ENCODE data around the gene CLEC16A.

The CLEC16A gene

DNA sequence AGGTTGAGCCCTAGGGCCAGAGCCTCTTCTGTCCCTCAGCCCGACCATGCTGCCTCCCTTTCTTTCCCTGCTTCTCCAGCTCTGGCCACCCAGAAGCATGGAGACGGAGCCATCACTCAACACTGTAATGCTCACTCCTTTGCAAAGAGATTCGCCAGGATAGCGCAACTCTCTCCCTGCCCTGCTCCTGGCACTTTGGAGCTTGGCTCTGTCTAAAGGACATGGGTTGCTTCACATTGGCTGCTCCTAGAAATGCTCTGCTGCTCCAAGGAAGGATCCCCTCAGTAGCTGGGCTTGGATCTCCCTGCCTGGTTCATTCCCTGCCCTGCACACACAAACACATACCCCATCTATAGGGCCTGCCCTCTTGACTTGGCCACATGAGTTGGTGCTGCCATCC, 76.0 kb downstream of the CLEC16A start:
- no peak for DNase-seq

- no peak for DNase-seq
Observed at GRCh38 chr16:11020792-11021551, 76.6 kb downstream of the CLEC16A start.

GRCh38 chr16:11022002-11022401, 77.6 kb downstream of the CLEC16A start:
- no peak for DNase-seq

- DNase-seq: no peak
Observed at GRCh38 chr16:11023262-11024039, 79.1 kb downstream of the CLEC16A start.

DNA sequence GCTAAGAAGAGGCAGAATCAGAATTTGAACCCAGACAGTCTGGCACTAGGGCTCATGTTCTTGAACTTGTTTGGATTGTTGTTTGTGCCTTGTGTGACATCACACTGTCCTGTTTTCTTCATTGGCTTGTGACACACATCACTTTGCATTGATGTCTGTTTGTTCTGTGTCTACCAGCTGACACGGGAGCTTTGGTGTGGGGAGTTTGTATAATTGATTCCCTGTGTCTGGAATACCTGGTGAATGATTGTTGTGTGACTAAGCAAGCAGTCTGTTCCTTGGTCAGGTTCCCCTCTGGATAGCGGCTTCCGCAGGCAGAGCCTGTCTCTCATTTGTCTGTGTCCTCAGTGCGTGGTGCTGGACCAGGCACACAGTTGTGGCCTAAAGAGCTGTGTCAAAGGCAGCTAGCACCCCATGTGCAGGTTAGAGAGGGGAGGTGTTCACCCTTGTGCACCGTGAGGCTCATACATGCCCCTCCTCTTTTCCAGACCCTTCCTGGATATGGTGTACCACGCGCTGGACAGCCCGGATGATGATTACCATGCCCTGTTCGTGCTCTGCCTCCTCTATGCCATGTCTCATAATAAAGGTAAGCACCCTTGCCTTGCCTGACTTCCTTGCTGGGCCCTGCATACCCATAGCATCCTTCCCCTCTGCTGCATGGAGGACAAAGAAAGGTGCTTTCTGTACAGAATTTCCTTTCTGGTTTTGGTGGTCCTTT, 80.1 kb downstream of the CLEC16A start:
- DNase-seq: no peak

GRCh38 chr16:11025120-11025531, 80.8 kb downstream of the CLEC16A start:
- DNase-seq: no peak

- DNase-seq: no peak
Observed at GRCh38 chr16:11029948-11030347, 85.6 kb downstream of the CLEC16A start.

DNA sequence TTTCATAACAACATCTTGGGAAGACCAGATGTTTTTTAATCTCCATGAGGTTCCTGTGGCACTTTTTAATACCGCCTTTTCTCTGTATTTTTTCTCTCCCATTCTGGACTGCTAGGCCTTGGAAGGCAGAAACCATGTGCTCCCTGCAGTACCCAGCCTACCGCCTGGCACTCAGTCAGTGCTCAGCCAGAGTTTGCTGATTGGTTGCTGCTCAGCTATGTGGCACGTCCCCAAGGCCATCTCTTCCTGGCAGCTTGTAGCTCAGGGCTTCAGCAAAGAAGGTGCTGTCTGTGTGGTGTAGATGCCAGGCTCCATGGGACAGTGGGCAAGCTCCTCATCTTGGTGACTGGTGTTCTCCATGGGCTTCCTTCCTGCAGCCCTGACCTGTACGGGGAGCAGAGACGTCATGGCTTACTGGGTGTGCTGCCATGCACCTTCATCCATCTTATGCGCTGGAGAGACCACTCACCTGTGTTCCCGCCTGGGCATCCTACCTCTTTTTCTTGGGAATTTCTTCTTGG, 86.7 kb downstream of the CLEC16A start:
- no peak for DNase-seq

- no peak for DNase-seq
Observed at GRCh38 chr16:11032000-11032921, 87.9 kb downstream of the CLEC16A start.

DNA sequence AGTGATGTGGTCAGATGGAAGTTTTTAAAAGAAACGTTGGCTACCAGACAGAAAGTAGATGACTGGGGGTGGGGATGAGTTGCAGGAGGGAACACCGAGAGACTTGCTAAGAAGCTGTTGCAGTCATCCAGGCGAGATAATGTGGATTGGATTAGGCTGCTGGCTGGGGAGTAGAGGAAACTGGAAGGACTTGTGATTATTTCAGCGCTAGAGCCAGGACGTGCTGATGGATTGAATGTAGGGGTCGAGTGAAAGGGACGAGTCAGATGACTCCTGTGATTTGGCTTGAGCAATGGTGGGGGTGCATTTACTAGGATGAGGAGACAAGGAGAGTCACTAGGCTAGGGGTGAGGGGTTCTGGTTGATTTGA, 88.5 kb downstream of the CLEC16A start:
- no peak for DNase-seq

- DNase-seq: no peak
Observed at GRCh38 chr16:11033629-11034420, 89.5 kb downstream of the CLEC16A start.

GRCh38 chr16:11034481-11034931, 90.1 kb downstream of the CLEC16A start:
- DNase-seq: no peak

DNA sequence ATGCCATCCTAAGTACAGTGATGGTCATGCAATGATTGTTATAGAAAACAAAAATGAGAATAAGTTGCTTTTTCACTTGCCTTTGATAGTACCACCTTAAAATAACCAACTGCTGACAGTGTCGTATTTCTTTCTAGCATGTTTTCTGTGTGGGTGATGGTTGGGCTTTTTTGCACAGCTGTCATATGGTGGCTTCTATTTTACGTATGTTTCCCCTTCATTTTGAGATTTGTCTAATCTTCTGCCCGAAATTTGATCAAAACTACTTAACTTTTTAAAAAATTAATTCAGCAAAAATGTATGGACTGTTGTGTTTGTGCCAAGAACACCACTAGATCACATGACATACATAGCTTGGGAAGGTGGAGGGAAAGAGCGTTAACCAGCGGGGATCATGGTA, 90.7 kb downstream of the CLEC16A start:
- no peak for DNase-seq

GRCh38 chr16:11036040-11036439, 91.7 kb downstream of the CLEC16A start:
- DNase-seq: no peak

GRCh38 chr16:11036868-11037410, 92.6 kb downstream of the CLEC16A start:
- DNase-seq: no peak

GRCh38 chr16:11038305-11038704, 93.9 kb downstream of the CLEC16A start:
- no peak for DNase-seq

- no peak for DNase-seq
Observed at GRCh38 chr16:11038777-11039176, 94.4 kb downstream of the CLEC16A start.

GRCh38 chr16:11039726-11040125, 95.4 kb downstream of the CLEC16A start:
- no peak for DNase-seq

- DNase-seq: no peak
Observed at GRCh38 chr16:11042191-11042590, 97.8 kb downstream of the CLEC16A start.

DNA sequence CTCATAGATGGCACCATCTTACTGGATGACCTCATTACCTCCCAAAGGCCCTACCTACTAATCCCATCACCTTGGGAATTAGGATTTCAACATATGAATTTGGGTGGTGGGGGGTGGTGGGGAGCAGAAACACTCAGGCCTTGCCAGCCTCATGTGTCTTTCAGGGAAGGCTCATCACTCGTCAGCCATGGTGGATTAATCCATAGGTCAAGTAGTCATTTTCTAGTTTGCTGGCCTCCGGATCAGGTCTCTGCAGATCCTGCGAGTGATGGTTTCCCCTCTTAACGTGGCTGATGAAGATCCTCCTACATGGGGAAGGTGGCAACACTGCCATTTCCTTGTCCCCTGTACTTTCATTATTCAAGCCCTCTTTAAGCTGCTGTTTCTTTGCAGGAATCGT, 101.1 kb downstream of the CLEC16A start:
- no peak for DNase-seq

DNA sequence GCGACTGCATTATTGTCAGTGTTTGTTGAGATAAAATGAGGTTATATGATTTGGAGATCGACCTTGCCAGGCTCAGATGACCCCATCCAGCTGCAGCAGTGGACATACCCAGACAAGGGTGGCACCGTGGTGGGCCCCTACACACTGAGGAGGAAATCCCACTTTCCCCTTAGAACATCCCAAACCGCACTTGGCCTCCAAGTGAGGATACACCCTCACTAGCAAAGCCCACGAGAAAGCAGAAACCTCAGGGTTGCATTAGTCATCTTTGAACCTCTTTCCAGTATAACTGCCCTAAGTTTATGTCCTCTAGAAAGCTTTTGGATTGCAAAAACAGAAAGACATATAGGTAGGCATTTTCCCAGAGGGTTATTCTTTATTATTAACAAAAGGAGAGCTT, 101.5 kb downstream of the CLEC16A start:
- DNase-seq: no peak
